Stomach (tissue), 9 donors: ENCODE results near the gene ZBED6. TPM values are rescaled to one million over a fixed set of nuclear protein-coding genes. Genes with fewer than 3 reads are reported as not detected.

Experiments
- DNase-seq, 2 donors: peaks; one replicate each; pipeline versions ENCODE4 v3.0.0 to v3.0.0-alpha.2; 2013 to 2019
- H3K27ac ChIP-seq, 5 donors: fragments of 200-600 bp in 4 of 5; sonication (generic) in 4 of 5; one replicate each; pipeline ENCODE4 v1.5.1; 2013 to 2019; ENCODE audit warnings: mild to moderate bottlenecking in 1 of 5, moderate library complexity in 1 of 5
- H3K27me3 ChIP-seq, 3 donors: fragments of 200-600 bp; sonication (generic); one replicate each; pipeline ENCODE4 v1.5.1; 2017 to 2019; ENCODE audit warnings: mixed run types in 1 of 3
- H3K36me3 ChIP-seq, 4 donors: fragments of 200-600 bp; sonication (generic); 1 replicate in 3 of 4; 2 replicates in 1 of 4; pipeline ENCODE4 v1.5.1; 2016 to 2019
- H3K4me1 ChIP-seq, 4 donors: fragments of 200-600 bp; sonication (generic); one replicate each; pipeline ENCODE4 v1.5.1; 2016 to 2019
- H3K4me3 ChIP-seq, 4 donors: fragments of 200-600 bp; sonication (generic) in 3 of 4; one replicate each; pipeline ENCODE4 v1.5.1; 2016 to 2019; ENCODE audit warnings: mild to moderate bottlenecking in 1 of 4
- H3K9me3 ChIP-seq, 4 donors: fragments of 200-600 bp; sonication (generic); one replicate each; pipeline ENCODE4 v1.5.1; 2016 to 2019
- EP300 ChIP-seq: sonication (generic); formaldehyde crosslinking; IDR thresholded peaks from one replicate; pipeline ENCODE4 v1.6.1; 2017; ENCODE audit warnings: antibody characterized with exemption
- POLR2A ChIP-seq, 4 donors: fragments of 450-650 bp; IDR thresholded peaks; one replicate each; pipeline ENCODE4 v1.6.1; 2016; ENCODE audit warnings: antibody characterized with exemption in 4 of 4, control low read depth in 2 of 4, mild to moderate bottlenecking in 1 of 4, moderate library complexity in 1 of 4
- POLR2AphosphoS5 ChIP-seq, 3 donors: sonication (generic); formaldehyde crosslinking; IDR thresholded peaks; one replicate each; pipeline ENCODE4 v1.6.1; 2016; ENCODE audit warnings: antibody characterized with exemption in 3 of 3
- WGBS, 5 donors: extraction: QIAGEN DNeasy Blood & Tissue Kit in 3 of 5; methylation state at CpG; one replicate each; pipeline versions ENCODE4 v1.1.5 to v1.1.7; 2013 to 2018; 5-methylcytosine and 5-hydroxymethylcytosine counted together
- intact Hi-C: fragments of 100-400 bp; cut with DNase I; formaldehyde crosslinking; loops from one replicate; pipeline ENCODE4 v1.15.1; 2023; ENCODE audit warnings: low total_unique reads
- polyA plus RNA-seq, 3 donors: library from polyadenylated mRNA; stranded (reverse); fragments of 200-250 nt; gene quantifications; one replicate each; pipeline ENCODE4 v1.2.3, GENCODE V29; 2013
- total RNA-seq, 5 donors: library from RNA; depleted of rRNA; stranded (reverse); fragments of >200 nt; gene quantifications; one replicate each; pipeline versions ENCODE4 v1.1.0 to v1.2.3, GENCODE V29; 2014 to 2016
- TF ChIP-seq, protein P1 (sequence below), 7 experiments: fragments of 450-650 bp in 4 of 7; fragments of 200-600 bp in 3 of 7; sonication (generic) in 3 of 7; IDR thresholded peaks; one replicate each; pipeline ENCODE4 v1.5.1; 2016 to 2019; ENCODE audit warnings: antibody characterized with exemption in 7 of 7, control low read depth in 2 of 7, mild to moderate bottlenecking in 1 of 7
- donor health status: healthy with polysubstance abuse.
- donor health status: Bipolar disorder and iron deficiency.
- donor health status: healthy.

Gene ZBED6
- total and polyA plus RNA-seq, 8 donors, result 0.13 to 38.6 (median 15.4) TPM

DNA sequence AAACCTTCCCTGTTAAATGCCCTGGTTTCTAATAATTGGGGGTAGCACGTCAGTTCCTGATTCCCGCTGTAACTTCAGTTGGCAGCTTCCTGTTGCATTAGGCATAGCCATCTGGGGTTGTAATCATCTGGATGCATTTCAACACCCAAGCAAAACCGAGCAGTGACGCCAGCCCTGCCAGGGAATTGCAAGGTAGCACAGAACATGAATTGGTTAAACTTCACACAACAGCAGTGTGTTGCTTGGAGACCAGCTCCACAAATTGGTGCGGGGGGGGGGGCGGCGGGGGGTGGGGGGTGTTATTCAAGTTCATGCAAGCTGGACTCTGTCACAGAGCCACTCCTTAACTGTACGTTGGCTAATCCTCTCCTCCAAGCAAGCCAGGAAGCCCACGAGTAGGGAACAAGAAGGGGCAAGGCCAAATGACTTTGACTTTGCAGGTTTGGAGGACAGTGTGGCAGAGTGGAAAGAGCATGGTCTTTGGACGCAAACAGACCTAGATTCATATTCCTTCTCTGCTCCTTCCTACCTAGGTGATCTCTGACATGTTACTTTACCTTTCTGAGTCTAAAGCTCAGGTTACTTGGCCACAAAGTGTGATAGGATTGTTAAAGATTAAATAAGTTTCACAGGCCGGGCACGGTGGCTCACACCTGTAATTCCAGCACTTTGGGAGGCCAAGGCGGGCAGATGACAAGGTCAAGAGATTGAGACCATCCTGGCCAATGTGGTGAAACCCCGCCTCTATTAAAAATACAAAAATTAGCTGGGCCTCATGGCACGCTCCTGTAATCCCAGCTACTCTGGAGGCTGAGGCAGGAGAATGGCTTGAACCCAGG is 25.7 kb upstream of the ZBED6 start:
- 25 to 41% (median 28%) methylated on average over 14 to 15 of the region's 15 CpGs for WGBS, 5 donors
- peak; percentile 74 to 95 for DNase-seq
- H3K4me3 ChIP-seq, result peak overlapping the region in 1 of 4 donors; percentile 14
- H3K27ac ChIP-seq, result peak overlapping the region in 4 of 5 donors; percentile 74 to 88 (median 76)
- intact Hi-C loops, result no loop called here
- peaks cover 0 to 3% (median 0%) of the 10 kb centered on the region in 4 donors for H3K36me3 ChIP-seq
- no peaks in the 10 kb centered on the region for H3K27me3 ChIP-seq
- no peaks in the 10 kb centered on the region for H3K9me3 ChIP-seq
- peaks cover 6 to 27% (median 18%) of the 10 kb centered on the region in 4 donors for H3K4me1 ChIP-seq
- peak in 2 of 3 donors; percentile 58 to 84 for TF ChIP-seq POLR2AphosphoS5 (IDR thresholded peaks at IDR 0.05)
- TF ChIP-seq, protein P1, sequence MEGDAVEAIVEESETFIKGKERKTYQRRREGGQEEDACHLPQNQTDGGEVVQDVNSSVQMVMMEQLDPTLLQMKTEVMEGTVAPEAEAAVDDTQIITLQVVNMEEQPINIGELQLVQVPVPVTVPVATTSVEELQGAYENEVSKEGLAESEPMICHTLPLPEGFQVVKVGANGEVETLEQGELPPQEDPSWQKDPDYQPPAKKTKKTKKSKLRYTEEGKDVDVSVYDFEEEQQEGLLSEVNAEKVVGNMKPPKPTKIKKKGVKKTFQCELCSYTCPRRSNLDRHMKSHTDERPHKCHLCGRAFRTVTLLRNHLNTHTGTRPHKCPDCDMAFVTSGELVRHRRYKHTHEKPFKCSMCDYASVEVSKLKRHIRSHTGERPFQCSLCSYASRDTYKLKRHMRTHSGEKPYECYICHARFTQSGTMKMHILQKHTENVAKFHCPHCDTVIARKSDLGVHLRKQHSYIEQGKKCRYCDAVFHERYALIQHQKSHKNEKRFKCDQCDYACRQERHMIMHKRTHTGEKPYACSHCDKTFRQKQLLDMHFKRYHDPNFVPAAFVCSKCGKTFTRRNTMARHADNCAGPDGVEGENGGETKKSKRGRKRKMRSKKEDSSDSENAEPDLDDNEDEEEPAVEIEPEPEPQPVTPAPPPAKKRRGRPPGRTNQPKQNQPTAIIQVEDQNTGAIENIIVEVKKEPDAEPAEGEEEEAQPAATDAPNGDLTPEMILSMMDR (IDR thresholded peaks at IDR 0.05), result no peak

- intact Hi-C loops, result no loop called here
- no peak overlapping the region for H3K4me3 ChIP-seq
- TF ChIP-seq POLR2A (IDR thresholded peaks at IDR 0.05), result no peak
- peak; percentile 50 for TF ChIP-seq EP300
- peak in 2 of 3 donors; percentile 24 to 39 for TF ChIP-seq POLR2AphosphoS5 (IDR thresholded peaks at IDR 0.05)
- H3K4me1 ChIP-seq, result peaks cover 6 to 27% (median 18%) of the 10 kb centered on the region in 4 donors
- H3K27me3 ChIP-seq, result no peaks in the 10 kb centered on the region
- peak overlapping the region in 4 of 5 donors; percentile 27 to 88 (median 40) for H3K27ac ChIP-seq
- peaks cover 0 to 3% (median 0%) of the 10 kb centered on the region in 4 donors for H3K36me3 ChIP-seq
- DNase-seq, result peak in 1 of 2 donors; percentile 70
- WGBS, 5 donors, result 58 to 79% (median 66%) methylated on average over 7 of the region's 7 CpGs
- no peaks in the 10 kb centered on the region for H3K9me3 ChIP-seq
These were observed 23.5 kb upstream of the ZBED6 start for GRCh38 chr1:203771901-203772301.

DNA sequence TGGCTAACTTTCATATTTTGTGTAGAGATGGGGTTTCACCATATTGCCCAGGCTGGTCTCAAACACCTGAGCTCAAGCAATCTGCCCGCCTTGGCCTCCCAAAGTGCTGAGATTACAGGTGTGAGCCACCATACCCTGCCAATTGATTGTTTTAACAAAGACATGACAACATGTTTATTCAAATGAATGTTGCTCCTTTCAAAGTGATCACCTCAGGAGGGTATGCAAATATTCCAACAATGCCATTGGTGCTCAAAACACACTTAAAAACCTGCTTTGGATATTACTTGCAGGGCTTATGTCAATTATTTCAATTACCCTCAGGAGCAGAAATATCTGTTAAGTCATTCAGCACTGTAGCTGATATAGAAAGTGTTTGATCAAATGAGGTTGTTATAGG is 22.6 kb upstream of the ZBED6 start:
- intact Hi-C loops, result no loop called here
- H3K4me3 ChIP-seq, result no peak overlapping the region
- DNase-seq, result no peak
- H3K4me1 ChIP-seq, result peaks cover 6 to 27% (median 18%) of the 10 kb centered on the region in 4 donors
- 82 to 97% (median 92%) methylated on average over 1 of the region's 1 CpG for WGBS, 5 donors
- no peaks in the 10 kb centered on the region for H3K9me3 ChIP-seq
- H3K27ac ChIP-seq, result peak overlapping the region in 1 of 5 donors; percentile 88
- H3K36me3 ChIP-seq, result peaks cover 0 to 3% (median 0%) of the 10 kb centered on the region in 4 donors
- no peaks in the 10 kb centered on the region for H3K27me3 ChIP-seq
- TF ChIP-seq POLR2A (IDR thresholded peaks at IDR 0.05), result no peak
- TF ChIP-seq, protein P1 (IDR thresholded peaks at IDR 0.05), result no peak
- no peak for TF ChIP-seq POLR2AphosphoS5 (IDR thresholded peaks at IDR 0.05)
- no peak for TF ChIP-seq EP300

DNA sequence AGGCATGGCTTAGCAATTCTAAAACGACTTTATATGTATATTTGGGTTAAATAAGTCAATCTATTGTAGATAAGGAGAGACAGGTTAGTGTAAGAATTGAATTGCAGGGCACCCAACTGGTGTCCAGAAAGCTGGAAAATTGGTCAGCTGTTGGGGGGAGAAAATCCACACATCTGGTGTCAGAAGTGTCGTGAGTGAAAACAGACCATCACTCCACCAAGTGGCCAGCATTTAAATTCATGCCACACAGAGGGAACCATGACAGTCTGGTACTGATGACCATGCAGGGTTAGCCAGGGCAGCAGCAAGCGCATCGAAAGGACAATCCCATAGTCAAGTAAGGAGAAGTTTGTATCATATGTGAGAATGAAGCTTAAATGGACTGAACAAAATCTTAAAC is 18.8 kb upstream of the ZBED6 start:
- intact Hi-C loops, result no loop called here
- Histone ChIP-seq H3K27ac (no peak overlapping the region), H3K36me3 (peaks cover 0 to 3% (median 0%) of the 10 kb centered on the region in 4 donors), H3K4me3 (no peak overlapping the region), H3K4me1 (peaks cover 0 to 8% (median 1%) of the 10 kb centered on the region in 4 donors), H3K27me3 (no peaks in the 10 kb centered on the region), H3K9me3 (no peaks in the 10 kb centered on the region)
- TF ChIP-seq POLR2AphosphoS5 (IDR thresholded peaks at IDR 0.05), result no peak
- TF ChIP-seq, protein P1 (IDR thresholded peaks at IDR 0.05), result no peak
- TF ChIP-seq POLR2A (IDR thresholded peaks at IDR 0.05), result no peak
- no peak for TF ChIP-seq EP300
- WGBS, 5 donors, result 53 to 58% (median 55%) methylated on average over 4 of the region's 4 CpGs
- DNase-seq, result no peak

- DNase-seq, result no peak
- no peaks in the 10 kb centered on the region for H3K9me3 ChIP-seq
- intact Hi-C loops, result no loop called here
- WGBS, 5 donors, result 64 to 76% (median 69%) methylated on average over 3 of the region's 3 CpGs
- H3K27ac ChIP-seq, result no peak overlapping the region
- no peak overlapping the region for H3K4me3 ChIP-seq
- no peaks in the 10 kb centered on the region for H3K4me1 ChIP-seq
- H3K27me3 ChIP-seq, result no peaks in the 10 kb centered on the region
- peaks cover 0 to 3% (median 0%) of the 10 kb centered on the region in 4 donors for H3K36me3 ChIP-seq
- TF ChIP-seq, protein P1 (IDR thresholded peaks at IDR 0.05), result no peak
- no peak for TF ChIP-seq POLR2AphosphoS5 (IDR thresholded peaks at IDR 0.05)
- TF ChIP-seq POLR2A (IDR thresholded peaks at IDR 0.05), result no peak
- TF ChIP-seq EP300, result no peak
These were observed 17.8 kb upstream of the ZBED6 start for GRCh38 chr1:203777596-203777995.
